GM19463 (cell line): Measurements from ENCODE around the gene HSPA9.
"Not testable (repeated sequence)": the region's sequence is repeated elsewhere in the genome, so short reads cannot be mapped to it uniquely, and the experiment has no call there.

Experiments used
- ATAC-seq: cut with Tn5 transposase; IDR thresholded peaks from one replicate; pipeline ENCODE4 v1.9.1; 2021; ENCODE audit warnings: mild to moderate bottlenecking, moderate library complexity; ENCODE audit not compliant: unreplicated experiment

Gene HSPA9

GRCh38 chr5:138536215-138536614 is 39.0 kb downstream of the HSPA9 start:
- no peak for ATAC-seq

- ATAC-seq: no peak
These were observed 40.9 kb downstream of the HSPA9 start for GRCh38 chr5:138533973-138534941.

- no peak for ATAC-seq
These were observed 45.4 kb downstream of the HSPA9 start for GRCh38 chr5:138529812-138530211.

- no peak for ATAC-seq
These were observed 46.3 kb downstream of the HSPA9 start for GRCh38 chr5:138528744-138529469.

GRCh38 chr5:138528208-138528607 is 47.0 kb downstream of the HSPA9 start:
- no peak for ATAC-seq

- ATAC-seq: no peak
These were observed 48.0 kb downstream of the HSPA9 start for GRCh38 chr5:138527170-138527569.

GRCh38 chr5:138523406-138523805 is 51.8 kb downstream of the HSPA9 start:
- no peak for ATAC-seq

GRCh38 chr5:138520971-138521370 is 54.2 kb downstream of the HSPA9 start:
- no peak for ATAC-seq

- ATAC-seq: no peak
These were observed 57.8 kb downstream of the HSPA9 start for GRCh38 chr5:138517437-138517836.

GRCh38 chr5:138515556-138516245 is 59.5 kb downstream of the HSPA9 start:
- ATAC-seq: no peak

- no peak for ATAC-seq
These were observed 61.2 kb downstream of the HSPA9 start for GRCh38 chr5:138514021-138514420.

GRCh38 chr5:138508958-138509357 is 66.2 kb downstream of the HSPA9 start:
- no peak for ATAC-seq

GRCh38 chr5:138507485-138507884 is 67.7 kb downstream of the HSPA9 start:
- not testable (repeated sequence) for ATAC-seq

- no peak for ATAC-seq
These were observed 68.6 kb downstream of the HSPA9 start for GRCh38 chr5:138506370-138507306.

GRCh38 chr5:138504799-138505198 is 70.4 kb downstream of the HSPA9 start:
- no peak for ATAC-seq
